GM18508 (cell line): ENCODE measurements around the gene UBE3B.

Experiments
- ATAC-seq: cut with Tn5 transposase; IDR thresholded peaks from one replicate; pipeline ENCODE4 v1.9.1; 2021; ENCODE audit warnings: moderate number of reproducible peaks; ENCODE audit not compliant: insufficient read depth, unreplicated experiment

The UBE3B gene

DNA sequence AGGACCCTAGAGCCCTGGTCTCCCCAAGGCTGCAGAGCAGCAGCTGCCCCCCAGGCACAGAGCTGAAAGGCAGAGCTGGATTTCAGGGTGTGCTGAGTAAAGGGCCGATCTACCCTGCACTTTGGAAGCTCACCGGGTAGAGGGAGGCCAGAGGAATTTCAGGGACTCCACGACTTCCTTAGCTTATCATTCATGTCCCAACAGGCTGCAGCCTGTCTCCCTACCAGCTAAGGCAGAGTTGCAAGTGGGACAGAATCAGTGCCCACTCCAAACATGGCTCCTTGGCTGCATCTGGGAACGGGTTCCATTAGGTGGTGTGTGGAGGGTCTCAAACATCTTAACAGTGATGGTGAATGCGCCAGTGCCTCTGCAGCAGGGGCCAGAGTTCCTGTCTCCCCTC, 68.4 kb downstream of the UBE3B start:
- ATAC-seq = no peak

DNA sequence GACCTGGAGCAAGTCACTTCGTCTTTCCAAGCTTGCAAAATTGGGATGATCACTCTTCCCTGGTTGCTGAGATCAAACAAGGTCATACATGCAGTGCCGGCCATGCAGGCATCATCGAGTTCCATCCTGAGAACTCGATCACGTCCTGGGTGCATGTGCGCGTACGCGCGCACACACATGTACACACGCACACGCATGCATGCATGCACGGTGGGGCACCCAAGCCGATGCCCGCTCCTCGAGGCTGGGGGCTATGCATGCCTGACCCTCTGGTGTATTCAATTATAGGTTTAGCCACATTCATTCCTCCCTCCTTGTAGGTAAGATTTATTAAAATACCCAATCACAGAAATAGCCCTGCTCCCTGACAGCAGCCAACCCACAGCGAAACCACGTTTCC, 69.9 kb downstream of the UBE3B start:
- no peak for ATAC-seq

DNA sequence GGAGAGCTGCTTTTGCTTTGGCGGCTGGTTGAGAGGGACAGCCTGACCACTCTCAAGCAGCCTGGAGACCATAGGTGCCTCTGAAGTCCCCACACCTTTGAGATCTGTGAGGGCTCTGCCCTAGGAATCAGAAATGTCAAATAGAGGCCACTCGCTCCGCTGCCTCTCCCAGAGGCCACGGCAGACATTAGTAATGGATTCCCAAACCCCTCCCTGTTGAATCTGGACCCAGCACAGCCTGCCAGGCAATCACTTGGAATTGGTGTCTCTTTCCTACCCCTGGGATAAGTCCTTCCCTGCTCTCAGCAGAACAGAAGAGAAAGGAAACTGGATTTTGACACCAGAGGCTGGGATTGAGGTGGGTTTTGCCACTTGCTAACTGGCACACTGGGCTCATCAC, 70.8 kb downstream of the UBE3B start:
- ATAC-seq = no peak

DNA sequence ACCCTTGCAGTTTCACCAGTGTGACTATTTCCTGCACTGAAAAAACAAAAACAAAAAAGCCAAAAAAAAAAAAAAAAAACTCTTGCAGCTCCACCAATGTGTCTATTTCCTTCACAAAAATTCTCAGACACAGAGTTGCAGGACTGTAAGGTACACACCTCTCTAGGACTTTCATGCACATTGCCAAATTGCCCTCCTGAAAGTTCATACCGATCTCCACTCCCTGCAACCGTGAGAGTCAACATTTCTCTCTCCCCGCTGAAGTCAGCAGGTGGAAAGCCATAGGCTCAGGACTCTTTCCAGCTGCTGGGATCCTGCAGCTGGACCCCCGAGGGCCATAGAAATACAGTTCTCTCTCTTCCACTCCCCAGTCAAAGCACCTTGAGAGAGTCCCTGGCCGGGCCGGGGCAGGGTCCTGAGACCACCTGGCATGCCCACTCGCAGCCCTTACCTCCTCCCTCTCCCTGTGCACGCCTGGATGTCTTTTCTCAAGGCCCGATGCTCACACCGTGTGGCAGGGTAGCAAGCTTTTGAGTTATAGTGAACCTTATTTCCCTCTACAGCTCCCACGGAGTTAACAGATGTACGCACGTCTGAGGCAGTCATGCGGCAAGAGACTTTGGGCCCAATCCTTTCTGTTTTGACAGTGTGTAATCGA, 72.3 kb downstream of the UBE3B start:
- ATAC-seq = no peak

DNA sequence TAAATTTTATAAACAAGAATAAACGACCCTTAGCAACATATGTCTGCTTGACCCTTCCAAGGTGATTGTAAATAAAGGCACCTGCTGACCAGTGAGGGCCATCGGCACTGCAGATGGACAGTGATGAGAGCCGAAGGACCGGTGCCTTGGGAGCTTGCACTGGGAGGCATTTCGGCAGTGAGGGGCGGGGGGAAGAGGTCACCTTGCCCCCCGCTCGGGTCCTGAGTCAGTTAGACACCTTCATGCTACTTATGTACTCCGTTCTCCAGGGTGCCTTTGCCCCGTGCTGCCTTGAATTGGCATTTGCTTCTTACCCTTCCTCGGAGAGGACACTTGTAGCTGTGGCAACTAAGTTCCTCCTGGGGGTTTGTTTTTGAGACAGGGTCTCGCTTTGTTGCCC, 72.8 kb downstream of the UBE3B start:
- no peak for ATAC-seq

DNA sequence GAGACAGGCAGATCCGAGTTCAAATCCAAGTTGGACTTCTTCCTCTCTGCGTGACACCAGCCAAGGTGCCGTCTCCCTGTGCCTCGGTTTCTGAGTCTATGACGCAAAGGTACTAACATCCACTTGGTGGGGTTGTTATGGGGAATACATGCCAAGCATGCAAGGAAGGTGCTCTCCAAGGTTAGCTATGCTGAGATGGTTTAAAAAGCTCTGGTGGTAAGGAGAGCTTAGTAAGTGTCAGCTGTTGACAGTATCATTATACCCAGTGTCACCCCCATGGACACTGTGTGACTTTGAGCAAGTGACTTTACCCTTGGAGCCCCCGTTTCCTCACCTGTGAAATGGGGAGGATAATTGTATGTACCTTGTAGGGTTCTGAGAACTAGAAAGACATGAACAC, 73.7 kb downstream of the UBE3B start:
- no peak for ATAC-seq

DNA sequence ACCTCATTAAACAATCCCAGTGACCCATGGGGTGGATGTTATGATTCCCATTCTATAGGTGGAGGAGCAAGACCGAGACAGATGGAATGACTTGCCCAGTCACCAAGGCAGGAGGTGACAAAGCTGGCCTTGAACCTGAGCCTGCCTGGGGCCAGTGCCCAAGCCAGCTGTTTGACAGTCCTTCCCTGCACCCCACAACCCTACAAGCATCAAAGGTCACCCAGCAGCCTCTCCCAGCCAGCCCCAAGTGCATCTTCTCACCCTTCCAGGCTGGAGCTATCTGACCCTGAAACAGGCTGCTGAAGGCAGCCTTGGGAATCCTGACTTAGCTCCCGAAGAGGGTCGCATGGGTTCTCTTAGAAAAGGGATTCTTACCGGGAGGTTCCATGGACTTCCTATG, 75.5 kb downstream of the UBE3B start:
- no peak for ATAC-seq

DNA sequence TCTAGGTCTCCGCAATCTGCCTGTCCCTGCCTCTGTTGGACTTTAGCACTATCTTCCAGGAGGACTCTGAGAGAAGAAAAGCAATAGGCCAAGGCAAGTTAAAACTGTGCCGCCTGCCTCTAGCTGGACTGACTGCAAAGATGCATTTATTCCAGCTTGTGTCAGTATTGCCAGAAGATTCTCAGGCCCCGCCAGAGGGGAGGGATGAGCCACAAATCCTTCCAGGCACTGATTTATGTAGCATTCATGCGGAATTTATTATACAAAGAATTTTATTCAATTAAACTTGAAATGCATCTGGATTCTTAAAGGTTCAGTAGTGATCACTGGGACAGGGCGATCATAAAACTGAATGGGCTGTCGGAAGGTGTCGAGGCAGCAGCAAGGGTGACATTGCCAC, 76.0 kb downstream of the UBE3B start:
- ATAC-seq = no peak

DNA sequence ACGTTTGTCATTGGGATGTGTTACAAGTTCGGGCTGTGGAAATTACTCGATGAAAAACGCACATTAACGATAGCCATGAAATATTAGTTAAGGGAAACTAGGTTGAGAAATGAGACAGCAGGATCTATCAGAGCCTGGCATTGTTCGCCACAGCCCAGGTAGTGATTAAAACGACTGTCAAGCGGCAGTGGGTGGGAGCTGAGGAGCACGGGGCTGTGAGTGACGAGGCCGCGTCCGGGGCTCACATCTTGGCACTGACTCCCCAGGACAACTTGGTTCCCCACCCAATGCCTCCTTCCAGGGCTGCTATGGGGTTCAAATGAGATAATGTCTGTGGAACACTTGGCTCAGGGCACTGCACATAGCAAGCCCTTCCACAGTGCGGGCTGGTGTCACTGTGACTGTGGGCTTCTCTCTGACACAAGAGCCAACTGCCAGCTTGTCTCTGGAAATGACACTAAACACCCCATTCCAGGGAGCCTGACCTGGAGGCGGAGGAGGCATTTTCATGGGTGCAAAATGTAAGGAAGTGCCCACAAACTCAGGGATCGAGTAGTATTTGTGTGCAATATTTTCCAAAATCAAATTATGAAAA, 76.6 kb downstream of the UBE3B start:
- ATAC-seq = no peak

DNA sequence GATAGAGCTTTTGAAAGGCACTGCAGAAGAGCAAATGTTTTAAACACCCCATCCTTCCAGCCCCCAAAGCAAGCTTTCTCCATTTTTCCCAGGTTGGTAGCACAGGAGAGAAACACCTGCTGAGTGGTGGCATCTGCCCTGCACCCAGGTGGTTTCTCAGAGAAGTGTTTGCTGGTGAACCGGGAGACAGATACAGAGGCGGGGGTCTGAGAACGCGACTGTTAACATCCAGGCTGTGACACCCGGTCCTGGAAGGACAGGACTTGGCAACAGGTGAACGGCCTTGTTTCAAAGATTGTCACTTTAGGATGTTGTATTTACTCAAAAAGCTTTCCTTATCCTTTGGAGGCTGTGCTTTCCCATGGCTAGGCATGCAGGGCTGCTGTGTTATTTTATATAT, 77.3 kb downstream of the UBE3B start:
- ATAC-seq = no peak

DNA sequence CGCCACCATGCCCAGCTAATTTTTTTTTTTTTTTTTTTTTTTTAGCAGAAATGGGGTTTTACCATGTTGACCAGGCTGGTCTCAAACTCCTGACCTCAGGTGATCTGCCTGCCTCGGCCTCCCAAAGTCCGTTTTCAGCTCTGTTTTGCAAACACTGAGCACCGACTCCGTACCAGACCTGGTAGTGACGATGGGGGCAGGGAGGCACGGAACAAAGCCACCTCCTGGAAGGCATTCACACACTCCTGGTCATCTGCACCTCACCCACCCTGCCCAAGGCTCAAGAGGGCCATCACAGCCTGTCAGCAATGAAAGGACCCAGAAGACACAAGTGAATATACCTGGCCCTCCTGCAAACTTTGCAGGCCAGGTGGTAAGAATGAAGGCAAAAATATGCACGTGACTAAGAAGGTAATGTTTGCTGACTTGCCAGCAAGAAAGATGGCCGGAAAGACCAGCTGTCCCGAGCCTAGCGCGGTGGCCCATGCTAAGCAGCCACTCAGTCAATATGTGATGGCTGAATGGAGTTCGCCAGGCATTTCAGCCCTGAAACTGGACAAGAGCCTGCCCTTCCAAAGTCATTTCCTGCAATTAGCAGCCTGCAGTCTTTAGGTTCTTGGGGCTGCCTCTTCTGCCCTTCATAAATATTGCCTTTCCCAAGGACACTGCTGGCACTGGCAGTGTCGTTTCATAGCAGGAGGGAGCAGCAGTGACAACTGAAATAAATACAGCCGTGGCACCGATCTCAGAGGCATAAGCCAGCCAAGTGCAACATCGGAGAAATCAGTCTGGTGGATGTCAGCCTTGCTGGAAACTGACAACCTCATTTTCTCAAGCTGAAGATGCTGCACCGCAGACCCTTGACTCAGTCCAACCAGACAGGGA, 78.2 kb downstream of the UBE3B start:
- no peak for ATAC-seq

DNA sequence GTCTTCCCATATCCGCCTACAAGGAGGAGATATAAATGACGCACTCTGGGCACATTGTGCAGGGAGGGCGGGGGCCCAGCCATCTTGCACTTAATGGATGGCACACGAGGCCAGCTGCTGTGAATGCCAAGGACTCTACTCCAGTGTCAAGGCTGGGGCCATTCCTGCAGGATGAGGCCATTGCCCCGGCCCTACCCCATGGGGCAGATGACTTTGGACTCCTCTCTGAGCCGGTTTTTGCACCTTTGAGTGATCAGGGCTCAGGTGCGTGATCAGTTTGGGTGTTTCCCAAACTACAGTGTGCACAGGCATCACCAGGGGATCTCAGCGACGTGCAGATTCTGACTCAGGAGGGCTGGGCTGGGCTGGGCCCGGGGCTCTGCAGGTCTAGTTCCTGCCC, 79.8 kb downstream of the UBE3B start:
- no peak for ATAC-seq

DNA sequence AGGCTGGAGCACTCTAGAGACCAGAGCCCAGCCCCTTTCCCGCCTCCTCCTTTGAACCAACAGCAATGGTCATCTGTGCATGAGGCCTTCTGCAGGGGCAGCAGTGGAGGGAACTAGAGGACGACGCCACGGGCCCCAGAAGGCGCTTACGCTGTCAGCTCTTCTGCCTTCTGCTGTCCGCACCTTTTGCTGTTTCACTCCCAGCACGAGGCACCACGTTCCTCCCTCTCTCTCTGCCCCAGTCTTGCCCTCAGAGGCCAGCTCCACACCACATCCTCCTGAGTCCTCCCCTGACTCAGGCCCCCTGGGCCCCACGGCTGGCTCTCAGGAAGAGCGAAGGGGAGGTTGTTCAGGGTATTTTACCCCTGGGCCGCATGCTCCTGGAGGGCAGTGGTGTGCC, 80.4 kb downstream of the UBE3B start:
- no peak for ATAC-seq

DNA sequence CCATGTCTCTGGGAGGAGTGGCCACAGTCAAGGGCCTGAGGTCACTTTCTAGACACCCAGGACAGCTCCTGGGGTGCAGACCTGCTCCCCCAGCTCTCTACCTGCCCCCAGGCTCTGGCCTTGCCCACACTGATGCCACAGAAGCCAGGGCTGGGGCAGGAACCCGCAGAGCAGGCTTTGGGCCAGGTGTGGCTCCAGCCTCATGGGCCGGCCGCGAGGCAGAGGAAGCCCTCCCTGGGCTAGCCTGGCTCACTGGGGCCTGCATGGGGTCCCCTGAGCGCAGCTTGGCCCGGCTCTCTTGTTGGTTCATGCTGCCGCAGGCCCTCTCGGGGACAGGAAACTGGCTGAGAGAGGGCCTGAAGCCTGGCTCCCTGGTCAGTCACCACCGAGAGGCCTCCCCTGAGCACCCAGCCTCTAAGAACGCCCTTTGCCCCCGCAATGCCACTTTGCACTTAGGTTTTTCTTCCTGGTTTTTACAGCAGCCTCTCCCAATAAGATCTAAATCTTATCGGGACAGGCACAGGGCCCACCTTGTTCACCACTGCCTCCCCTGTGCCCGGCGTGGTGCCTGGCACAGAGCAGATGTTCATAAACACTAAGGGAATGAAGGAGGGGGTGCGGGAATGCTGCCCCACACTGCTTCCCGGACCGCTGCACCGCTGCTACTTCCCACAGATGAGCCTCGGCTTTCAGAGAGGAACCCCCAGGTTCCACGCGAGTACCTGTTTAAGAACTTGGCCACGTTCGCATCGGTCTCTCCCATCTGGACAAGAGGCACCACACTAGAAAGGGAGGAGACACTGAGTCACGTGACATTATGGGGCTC, 81.2 kb downstream of the UBE3B start:
- ATAC-seq = no peak

DNA sequence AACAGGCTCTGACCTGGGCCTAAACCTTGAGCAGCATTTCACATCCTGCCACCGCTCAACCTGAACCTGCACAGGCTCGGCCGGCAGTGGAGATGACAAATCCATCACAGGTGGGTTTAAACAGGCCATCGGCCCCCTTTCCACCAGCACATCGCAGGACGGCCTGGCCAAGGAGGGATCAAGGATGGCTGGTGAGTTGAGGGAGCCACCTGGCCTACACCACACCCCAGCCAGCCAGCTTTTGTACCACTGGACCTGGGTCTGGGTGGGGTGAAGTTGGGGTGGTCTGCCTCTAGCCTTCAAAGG, 81.7 kb downstream of the UBE3B start:
- no peak for ATAC-seq

DNA sequence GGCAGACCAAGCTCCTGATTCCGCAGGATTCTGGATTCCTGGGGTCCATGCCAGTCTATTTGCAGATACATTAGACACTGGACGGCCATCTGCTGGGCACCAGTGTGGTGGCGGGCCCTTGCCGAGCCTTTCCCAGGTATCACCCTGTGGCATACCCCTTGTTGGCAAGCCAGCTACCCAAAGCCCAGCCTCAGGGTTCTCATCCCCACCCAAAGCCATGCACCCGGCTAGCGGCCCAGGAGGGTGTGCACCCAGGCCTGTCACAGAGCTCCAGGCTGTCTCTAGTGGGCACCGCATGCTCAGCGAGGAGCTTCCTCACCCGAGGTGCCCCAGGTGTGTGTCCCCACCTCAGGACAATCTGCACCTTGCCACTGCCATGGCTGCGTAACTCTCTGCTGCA, 82.2 kb downstream of the UBE3B start:
- ATAC-seq = no peak

DNA sequence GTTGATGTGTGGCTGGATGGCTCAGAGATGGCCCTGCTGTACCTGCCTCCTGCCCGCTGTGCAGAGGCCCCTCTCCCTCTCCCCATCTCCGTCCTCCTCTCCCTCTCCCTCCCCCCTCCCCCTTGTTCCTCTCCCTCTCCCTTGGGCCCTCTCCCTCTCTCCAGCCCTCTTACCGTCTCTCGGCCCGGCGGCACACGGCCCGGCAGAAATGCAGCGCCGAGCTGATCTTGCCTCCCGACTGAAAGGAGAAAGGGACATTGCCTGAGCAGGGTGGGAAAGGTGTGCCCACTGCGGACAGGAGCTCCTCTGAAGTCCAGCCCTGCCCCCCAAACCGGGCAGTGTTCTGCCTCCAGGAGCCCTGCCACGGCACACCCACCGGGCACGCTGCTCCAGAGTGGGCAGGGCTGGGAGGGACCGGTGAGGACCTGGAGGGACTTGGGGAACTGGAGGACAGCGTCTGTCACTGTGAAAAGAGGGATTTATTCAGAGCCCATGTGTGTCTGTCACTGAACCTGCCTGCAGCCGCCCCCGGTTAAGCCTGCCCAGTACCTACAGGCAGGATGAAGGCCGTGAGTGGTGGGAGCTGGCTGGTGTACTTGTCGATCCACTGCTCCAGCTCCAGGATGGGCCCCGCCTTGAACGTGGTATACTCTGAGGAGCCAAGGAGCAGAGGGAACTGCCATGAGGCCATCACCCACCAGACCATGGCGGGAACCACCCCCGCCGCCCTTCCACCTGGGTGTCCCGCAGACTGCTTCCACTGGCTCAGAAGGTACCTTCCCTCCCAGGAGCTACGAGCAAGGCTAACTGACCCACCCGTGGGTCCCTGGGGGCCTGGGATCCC, 83.7 kb downstream of the UBE3B start:
- ATAC-seq = no peak

DNA sequence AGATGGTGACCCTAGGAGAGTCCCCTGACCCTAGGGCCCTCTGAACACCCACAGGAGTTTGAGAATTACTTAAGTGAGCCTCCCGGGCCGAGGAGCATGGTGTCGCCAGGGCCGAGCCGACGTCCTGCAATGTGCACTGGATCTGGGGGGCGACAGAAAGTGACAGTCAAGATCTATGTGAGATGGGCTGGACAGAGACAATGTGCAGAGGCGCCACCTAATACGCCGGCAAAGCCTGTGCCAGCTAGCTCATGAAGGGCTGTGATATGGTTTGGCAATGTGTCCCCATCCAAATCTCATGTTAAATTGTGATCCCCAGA, 84.2 kb downstream of the UBE3B start:
- no peak for ATAC-seq

DNA sequence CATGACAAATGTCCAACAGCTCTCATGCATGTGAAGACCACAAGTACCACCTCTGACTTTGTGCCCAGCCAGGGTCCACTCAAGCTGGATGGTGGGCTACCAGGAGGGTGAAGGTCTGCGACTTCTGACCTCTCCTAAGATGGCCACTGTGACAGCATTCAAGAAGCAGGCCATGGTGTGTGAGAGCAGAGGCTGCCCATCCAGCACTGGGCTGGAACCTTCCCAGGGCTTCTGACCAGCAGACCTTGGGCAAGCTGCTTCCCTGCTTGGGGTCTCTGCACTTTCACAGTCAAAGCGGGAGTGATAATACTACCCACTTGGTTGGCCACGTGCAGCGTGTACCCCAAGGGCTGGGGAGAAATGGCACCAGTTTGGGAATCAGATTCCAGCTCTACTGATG, 85.4 kb downstream of the UBE3B start:
- no peak for ATAC-seq
